K562 (cell line): ENCODE data around the gene LY6G5B. TPM values are rescaled to one million over a fixed set of nuclear protein-coding genes. Genes with fewer than 3 reads are reported as not detected.
A peak's percentile ranks its signal among the peaks of the same experiment; 100 is the strongest.

Experiments
- ATF4 ChIP-seq: fragments of 450-650 bp; formaldehyde crosslinking; IDR thresholded peaks from 2 replicates; pipeline ENCODE4 v1.4.0; 2022; ENCODE audit warnings: mild to moderate bottlenecking, moderate library complexity
- EP300 ChIP-seq: IDR thresholded peaks from 2 replicates; pipeline ENCODE4 v1.6.1; 2012; ENCODE audit warnings: low read length, improper control_type of control experiment
- FOXM1 ChIP-seq, 2 experiments: fragments of 450-650 bp in 1 of 2; sonication (generic) in 1 of 2; formaldehyde crosslinking in 1 of 2; IDR thresholded peaks; 2 replicates each; pipeline versions ENCODE4 v1.6.1 to v1.9.0; 2017 to 2022; ENCODE audit warnings: low read depth in 2 of 2, mild to moderate bottlenecking in 2 of 2, missing genetic modification reagents in 1 of 2, moderate library complexity in 1 of 2
- JUNB ChIP-seq: fragments of 450-650 bp; formaldehyde crosslinking; conservative IDR thresholded peaks from 2 replicates; pipeline ENCODE4 v1.4.0; 2020; ENCODE audit warnings: mild to moderate bottlenecking
- KAT7 ChIP-seq: sonication (generic); formaldehyde crosslinking; IDR thresholded peaks from 2 replicates; pipeline ENCODE4 v1.8.0; 2022; ENCODE audit warnings: missing genetic modification reagents, mild to moderate bottlenecking, borderline replicate concordance
- MTF1 ChIP-seq: fragments of 250-450 bp; sonication (Bioruptor Pico); IDR thresholded peaks from 2 replicates; pipeline ENCODE4 v1.9.0; 2021; ENCODE audit warnings: moderate library complexity, mild to moderate bottlenecking, inconsistent platforms, borderline replicate concordance
- NR4A1 ChIP-seq, 2 experiments: fragments of 250-450 bp in 1 of 2; fragments of 450-650 bp in 1 of 2; sonication (Bioruptor Pico) in 1 of 2; IDR thresholded peaks; 2 replicates each; pipeline versions ENCODE4 v1.4.0 to v1.6.1; 2016 to 2020; ENCODE audit warnings: mild to moderate bottlenecking in 2 of 2, missing compliant biosample characterization in 1 of 2, missing genetic modification characterization in 1 of 2, moderate library complexity in 1 of 2
- PURB ChIP-seq: sonication (generic); formaldehyde crosslinking; IDR thresholded peaks from 2 replicates; pipeline ENCODE4 v1.9.0; 2021; ENCODE audit warnings: low read depth, mild to moderate bottlenecking, missing genetic modification reagents
- RFX1 ChIP-seq: fragments of 450-650 bp; IDR thresholded peaks from 2 replicates; pipeline ENCODE4 v1.6.1; 2016; ENCODE audit warnings: mild to moderate bottlenecking, moderate library complexity
- SPI1 ChIP-seq: IDR thresholded peaks from 2 replicates; pipeline ENCODE4 v1.6.1; 2011; ENCODE audit warnings: low read depth, low read length, control low read depth, borderline replicate concordance
- ZNF311 ChIP-seq: fragments of 250-450 bp; sonication (Bioruptor Pico); IDR thresholded peaks from 2 replicates; pipeline ENCODE4 v1.4.0; 2020; ENCODE audit warnings: mild to moderate bottlenecking, moderate library complexity
- ZNF436 ChIP-seq: fragments of 250-450, 450-650 bp; sonication (Bioruptor Pico); formaldehyde crosslinking; IDR thresholded peaks from 2 replicates; pipeline ENCODE4 v1.7.0; 2020; ENCODE audit warnings: mild to moderate bottlenecking
- ZNF518B ChIP-seq: fragments of 250-450 bp; sonication (Bioruptor Pico); IDR thresholded peaks from 2 replicates; pipeline ENCODE4 v1.5.0; 2021; ENCODE audit warnings: mild to moderate bottlenecking, moderate library complexity
- polyA plus RNA-seq, 8 experiments: library from polyadenylated mRNA; depleted of rRNA in 4 of 8; stranded (reverse) in 5 of 8; unstranded in 3 of 8; fragments of >200 nt; fragmentation: Nextera tagmentation in 2 of 8; fragmentation: Illumina TruSeq in 1 of 8; extraction: Ambion mirVana in 2 of 8; extraction: Trizol in 1 of 8; gene quantifications; 2 replicates each; pipeline versions ENCODE4 v1.2.1 to v1.2.3, GENCODE V29; 2011 to 2014; ENCODE audit warnings: inconsistent platforms in 1 of 8, missing spikeins in 1 of 8
- total RNA-seq, 7 experiments: library from RNA; depleted of rRNA in 6 of 7; stranded (reverse); fragments of >200 nt in 6 of 7; fragmentation: Illumina TruSeq in 2 of 7; extraction: Trizol in 2 of 7; gene quantifications; 2 replicates each; pipeline versions ENCODE4 v1.2.1 to v1.2.3, GENCODE V29; 2011 to 2021; ENCODE audit warnings: low replicate concordance in 1 of 7
- TF ChIP-seq, protein P1 (sequence below): fragments of 450-650 bp; IDR thresholded peaks from 2 replicates; pipeline ENCODE4 v1.6.1; 2016; ENCODE audit warnings: borderline replicate concordance
- TF ChIP-seq, protein P2 (sequence below): fragments of 200-800 bp; sonication (Bioruptor generic); IDR thresholded peaks from 2 replicates; pipeline ENCODE4 v1.6.1; 2017; ENCODE audit warnings: missing genetic modification characterization, missing compliant biosample characterization

The LY6G5B gene
- total and polyA plus RNA-seq, 9 of the 15 experiments (the other 6 are each of a cell fraction or from before 2014, with no cell fraction given) = 6.0 to 27.0 (median 7.5) TPM

DNA sequence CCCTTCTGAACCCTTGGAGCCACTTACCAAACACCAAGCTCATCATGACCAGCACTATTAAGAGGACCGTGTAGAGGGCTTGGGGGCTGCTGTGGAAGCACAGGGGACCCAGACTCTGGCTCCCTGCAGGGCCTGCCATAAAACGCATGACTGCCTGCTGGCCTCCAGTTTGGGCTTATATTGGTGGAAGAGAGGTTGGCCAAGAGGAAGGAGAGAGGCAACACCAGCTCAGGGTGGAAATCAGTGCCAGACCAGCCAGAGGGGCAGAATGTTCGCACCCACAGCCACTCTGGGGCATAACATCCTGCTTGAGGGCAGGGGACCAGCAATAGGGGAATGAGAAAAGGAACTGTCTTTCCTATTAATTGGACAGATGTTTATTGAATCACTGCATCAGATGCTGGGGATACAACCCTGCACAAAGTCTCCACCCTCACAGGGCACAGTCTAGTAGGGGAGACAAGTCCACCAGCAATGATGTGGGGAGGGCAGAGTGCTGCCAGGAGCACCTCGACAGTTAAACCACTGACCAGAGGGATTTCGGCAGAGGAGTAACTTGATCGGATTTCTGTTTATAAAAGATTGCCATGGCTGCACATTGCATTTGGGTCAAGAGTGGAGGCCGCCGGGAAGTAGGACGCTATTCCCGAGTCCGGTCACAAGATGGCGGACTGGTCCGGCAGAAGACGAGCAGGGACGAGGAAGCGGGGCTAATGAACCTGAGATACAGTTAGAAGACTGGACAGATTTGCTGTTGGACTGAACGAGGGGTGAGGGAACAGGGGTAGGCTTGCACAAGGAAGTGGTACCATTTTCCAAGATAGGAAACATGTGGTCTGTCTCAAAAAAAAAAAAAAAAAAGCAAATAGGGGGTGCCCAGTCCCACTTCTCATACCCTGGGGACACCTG, 10.7 kb downstream of the LY6G5B start, which contains the start of gene LY6G5C (continued):
- no peak for TF ChIP-seq ZNF518B (CRISPR knock-in tag)
- TF ChIP-seq SPI1 = peak; percentile 69
- no peak for TF ChIP-seq KAT7 (CRISPR knock-in tag)
- TF ChIP-seq, protein P1, sequence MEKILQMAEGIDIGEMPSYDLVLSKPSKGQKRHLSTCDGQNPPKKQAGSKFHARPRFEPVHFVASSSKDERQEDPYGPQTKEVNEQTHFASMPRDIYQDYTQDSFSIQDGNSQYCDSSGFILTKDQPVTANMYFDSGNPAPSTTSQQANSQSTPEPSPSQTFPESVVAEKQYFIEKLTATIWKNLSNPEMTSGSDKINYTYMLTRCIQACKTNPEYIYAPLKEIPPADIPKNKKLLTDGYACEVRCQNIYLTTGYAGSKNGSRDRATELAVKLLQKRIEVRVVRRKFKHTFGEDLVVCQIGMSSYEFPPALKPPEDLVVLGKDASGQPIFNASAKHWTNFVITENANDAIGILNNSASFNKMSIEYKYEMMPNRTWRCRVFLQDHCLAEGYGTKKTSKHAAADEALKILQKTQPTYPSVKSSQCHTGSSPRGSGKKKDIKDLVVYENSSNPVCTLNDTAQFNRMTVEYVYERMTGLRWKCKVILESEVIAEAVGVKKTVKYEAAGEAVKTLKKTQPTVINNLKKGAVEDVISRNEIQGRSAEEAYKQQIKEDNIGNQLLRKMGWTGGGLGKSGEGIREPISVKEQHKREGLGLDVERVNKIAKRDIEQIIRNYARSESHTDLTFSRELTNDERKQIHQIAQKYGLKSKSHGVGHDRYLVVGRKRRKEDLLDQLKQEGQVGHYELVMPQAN = no peak
- TF ChIP-seq MTF1 (CRISPR knock-in tag) = no peak
- peak; percentile 39; the same call in 1 of the 2 replicates for TF ChIP-seq EP300
- TF ChIP-seq JUNB = no peak
- TF ChIP-seq ATF4 (CRISPR knock-in tag) = peak; percentile 11; the same call in 1 of the 2 replicates
- no peak for TF ChIP-seq ZNF311 (CRISPR knock-in tag)
- TF ChIP-seq RFX1 = no peak; the same call in 1 of the 2 replicates
- TF ChIP-seq, protein P2, sequence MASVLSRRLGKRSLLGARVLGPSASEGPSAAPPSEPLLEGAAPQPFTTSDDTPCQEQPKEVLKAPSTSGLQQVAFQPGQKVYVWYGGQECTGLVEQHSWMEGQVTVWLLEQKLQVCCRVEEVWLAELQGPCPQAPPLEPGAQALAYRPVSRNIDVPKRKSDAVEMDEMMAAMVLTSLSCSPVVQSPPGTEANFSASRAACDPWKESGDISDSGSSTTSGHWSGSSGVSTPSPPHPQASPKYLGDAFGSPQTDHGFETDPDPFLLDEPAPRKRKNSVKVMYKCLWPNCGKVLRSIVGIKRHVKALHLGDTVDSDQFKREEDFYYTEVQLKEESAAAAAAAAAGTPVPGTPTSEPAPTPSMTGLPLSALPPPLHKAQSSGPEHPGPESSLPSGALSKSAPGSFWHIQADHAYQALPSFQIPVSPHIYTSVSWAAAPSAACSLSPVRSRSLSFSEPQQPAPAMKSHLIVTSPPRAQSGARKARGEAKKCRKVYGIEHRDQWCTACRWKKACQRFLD (CRISPR knock-in tag) = no peak
- TF ChIP-seq PURB (CRISPR knock-in tag) = no peak
- TF ChIP-seq NR4A1 (CRISPR knock-in tag; IDR thresholded peaks at IDR 0.05) = no peak
- TF ChIP-seq NR4A1 (tag; IDR thresholded peaks at IDR 0.05) = no peak
- no peak for TF ChIP-seq FOXM1 (IDR thresholded peaks at IDR 0.05; ENCODE audit: low read depth)
- no peak for TF ChIP-seq FOXM1 (CRISPR knock-in tag; IDR thresholded peaks at IDR 0.05; ENCODE audit: low read depth)
- TF ChIP-seq ZNF436 = no peak
